HepG2 (cell line): ENCODE data around the gene KRT14. TPM values are rescaled to one million over a fixed set of nuclear protein-coding genes. Genes with fewer than 3 reads are reported as not detected.
A peak's percentile ranks its signal among the peaks of the same experiment; 100 is the strongest.

Source experiments
- ARNTL ChIP-seq: sonication (generic); formaldehyde crosslinking; IDR thresholded peaks from 2 replicates; pipeline ENCODE4 v1.4.0; 2020; ENCODE audit warnings: mild to moderate bottlenecking, missing genetic modification reagents
- DBP ChIP-seq: sonication (generic); formaldehyde crosslinking; IDR thresholded peaks from 2 replicates; pipeline ENCODE4 v1.4.0; 2020; ENCODE audit warnings: missing genetic modification reagents; ENCODE audit errors: not compliant biosample characterization
- ELF3 ChIP-seq: IDR thresholded peaks from 2 replicates; pipeline ENCODE4 v1.6.1; 2016; ENCODE audit warnings: missing genetic modification reagents, missing compliant biosample characterization
- MYNN ChIP-seq: sonication (generic); formaldehyde crosslinking; IDR thresholded peaks from 2 replicates; pipeline ENCODE4 v1.4.0; 2020; ENCODE audit warnings: mild to moderate bottlenecking, low read depth, missing genetic modification reagents
- NFE2L2 ChIP-seq: fragments of 150-350 bp; IDR thresholded peaks from 2 replicates; pipeline ENCODE4 v1.6.1; 2014; ENCODE audit warnings: low read length
- REST ChIP-seq, 2 experiments: IDR thresholded peaks; 2 replicates each; pipeline ENCODE4 v1.6.1; 2011 to 2012; ENCODE audit warnings: low read length in 2 of 2, borderline replicate concordance in 1 of 2, low read depth in 1 of 2, mild to moderate bottlenecking in 1 of 2, moderate library complexity in 1 of 2
- SETDB1 ChIP-seq: sonication (generic); formaldehyde crosslinking; IDR thresholded peaks from 2 replicates; pipeline ENCODE4 v1.5.1; 2020; ENCODE audit warnings: missing genetic modification reagents, mild to moderate bottlenecking, borderline replicate concordance
- SIN3B ChIP-seq: fragments of 150-350 bp; IDR thresholded peaks from 2 replicates; pipeline ENCODE4 v1.6.1; 2014; ENCODE audit warnings: low read length
- SYNCRIP ChIP-seq: fragments of 200-400 bp; formaldehyde crosslinking; IDR thresholded peaks from 2 replicates; pipeline ENCODE4 v1.6.1; 2018; ENCODE audit warnings: mild to moderate bottlenecking, low read depth, low read length; ENCODE audit not compliant: insufficient read depth
- ZBTB1 ChIP-seq: sonication (generic); formaldehyde crosslinking; IDR thresholded peaks from 2 replicates; pipeline ENCODE4 v1.4.0; 2020; ENCODE audit warnings: missing genetic modification reagents, borderline replicate concordance
- ZFP37 ChIP-seq: sonication (generic); formaldehyde crosslinking; IDR thresholded peaks from 2 replicates; pipeline ENCODE4 v1.4.0; 2020; ENCODE audit warnings: missing genetic modification reagents, borderline replicate concordance
- ZMYM4 ChIP-seq: sonication (generic); formaldehyde crosslinking; IDR thresholded peaks from 2 replicates; pipeline ENCODE4 v1.8.1; 2023; ENCODE audit warnings: mild to moderate bottlenecking, missing genetic modification reagents
- ZNF101 ChIP-seq: sonication (generic); formaldehyde crosslinking; IDR thresholded peaks from 2 replicates; pipeline ENCODE4 v1.4.0; 2020; ENCODE audit warnings: mild to moderate bottlenecking, low read depth, missing genetic modification reagents, borderline replicate concordance
- ZNF160 ChIP-seq: sonication (generic); formaldehyde crosslinking; IDR thresholded peaks from 2 replicates; pipeline ENCODE4 v1.8.0; 2022; ENCODE audit warnings: mild to moderate bottlenecking, inconsistent platforms, missing genetic modification reagents
- ZNF337 ChIP-seq: sonication (generic); formaldehyde crosslinking; IDR thresholded peaks from 2 replicates; pipeline ENCODE4 v1.5.1; 2020; ENCODE audit warnings: missing genetic modification reagents, low read depth, mild to moderate bottlenecking, borderline replicate concordance
- ZNF33B ChIP-seq: sonication (generic); formaldehyde crosslinking; IDR thresholded peaks from 2 replicates; pipeline ENCODE4 v1.5.1; 2020; ENCODE audit warnings: mild to moderate bottlenecking, missing genetic modification reagents
- ZNF530 ChIP-seq: sonication (generic); formaldehyde crosslinking; IDR thresholded peaks from 2 replicates; pipeline ENCODE4 v1.5.0; 2020; ENCODE audit warnings: low read depth, mild to moderate bottlenecking, missing genetic modification reagents
- ZNF577 ChIP-seq: sonication (generic); formaldehyde crosslinking; IDR thresholded peaks from 2 replicates; pipeline ENCODE4 v1.4.0; 2020; ENCODE audit warnings: mild to moderate bottlenecking, low read depth, missing genetic modification reagents, borderline replicate concordance
- ZNF839 ChIP-seq: sonication (generic); formaldehyde crosslinking; IDR thresholded peaks from 2 replicates; pipeline ENCODE4 v1.4.0; 2020; ENCODE audit warnings: missing genetic modification reagents, mild to moderate bottlenecking, borderline replicate concordance
- polyA plus RNA-seq, 8 experiments: library from polyadenylated mRNA; depleted of rRNA in 3 of 8; stranded (reverse) in 7 of 8; unstranded in 1 of 8; fragments of >200 nt; fragmentation: Illumina TruSeq in 4 of 8; extraction: Trizol in 4 of 8; gene quantifications; 2 replicates each; pipeline versions ENCODE4 v1.2.1 to v1.2.3, GENCODE V29; 2011 to 2016; ENCODE audit warnings: low read depth in 4 of 8, missing spikeins in 1 of 8, mixed read lengths in 1 of 8; ENCODE audit not compliant: insufficient read depth in 1 of 8
- total RNA-seq, 5 experiments: library from RNA; depleted of rRNA; stranded (reverse); fragments of >200 nt; fragmentation: Illumina TruSeq; extraction: Trizol; gene quantifications; 2 replicates each; pipeline ENCODE4 v1.2.3, GENCODE V29; 2016; ENCODE audit warnings: low read depth in 1 of 5
- TF ChIP-seq, protein P1 (sequence below): IDR thresholded peaks from 2 replicates; pipeline ENCODE4 v1.6.1; 2016
- TF ChIP-seq, protein P2 (sequence below): sonication (generic); formaldehyde crosslinking; conservative IDR thresholded peaks from 2 replicates; pipeline ENCODE4 v1.8.1; 2023; ENCODE audit warnings: missing genetic modification reagents
- TF ChIP-seq, protein P3 (sequence below): sonication (generic); formaldehyde crosslinking; IDR thresholded peaks from 2 replicates; pipeline ENCODE4 v1.5.0; 2020; ENCODE audit warnings: missing genetic modification reagents

The KRT14 gene
- total and polyA plus RNA-seq, 2 of the 13 experiments (the other 11 are each of a cell fraction or from before 2014, with no cell fraction given), result 0.09 TPM; not detected in 1

- TF ChIP-seq ZNF33B (CRISPR knock-in tag) (no peak), ZNF839 (CRISPR knock-in tag) (no peak; the same call in 1 of the 2 replicates), ARNTL (0 out of 2 replicates have a peak, but pooled peaks have one; percentile 30), ZNF160 (CRISPR knock-in tag) (no peak), NFE2L2 (no peak), SYNCRIP (no peak), REST (IDR thresholded peaks at IDR 0.05; ENCODE audit: borderline replicate concordance in 1 of 2, low read depth in 1 of 2, low read length in 2 of 2) (no peak), ZBTB1 (CRISPR knock-in tag) (no peak), ZMYM4 (CRISPR knock-in tag) (peak; percentile 48; the same call in 1 of the 2 replicates), ZNF337 (CRISPR knock-in tag) (peak; percentile 37; the same call in 1 of the 2 replicates), DBP (CRISPR knock-in tag) (no peak), ZNF101 (CRISPR knock-in tag) (no peak), ZNF577 (CRISPR knock-in tag) (no peak), ZNF530 (no peak), SIN3B (no peak), ELF3 (CRISPR knock-in tag) (no peak; the same call in 1 of the 2 replicates), SETDB1 (CRISPR knock-in tag) (no peak), ZFP37 (no peak), MYNN (no peak)
- TF ChIP-seq, protein P1, sequence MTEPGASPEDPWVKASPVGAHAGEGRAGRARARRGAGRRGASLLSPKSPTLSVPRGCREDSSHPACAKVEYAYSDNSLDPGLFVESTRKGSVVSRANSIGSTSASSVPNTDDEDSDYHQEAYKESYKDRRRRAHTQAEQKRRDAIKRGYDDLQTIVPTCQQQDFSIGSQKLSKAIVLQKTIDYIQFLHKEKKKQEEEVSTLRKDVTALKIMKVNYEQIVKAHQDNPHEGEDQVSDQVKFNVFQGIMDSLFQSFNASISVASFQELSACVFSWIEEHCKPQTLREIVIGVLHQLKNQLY (CRISPR knock-in tag), result no peak
- TF ChIP-seq, protein P2, sequence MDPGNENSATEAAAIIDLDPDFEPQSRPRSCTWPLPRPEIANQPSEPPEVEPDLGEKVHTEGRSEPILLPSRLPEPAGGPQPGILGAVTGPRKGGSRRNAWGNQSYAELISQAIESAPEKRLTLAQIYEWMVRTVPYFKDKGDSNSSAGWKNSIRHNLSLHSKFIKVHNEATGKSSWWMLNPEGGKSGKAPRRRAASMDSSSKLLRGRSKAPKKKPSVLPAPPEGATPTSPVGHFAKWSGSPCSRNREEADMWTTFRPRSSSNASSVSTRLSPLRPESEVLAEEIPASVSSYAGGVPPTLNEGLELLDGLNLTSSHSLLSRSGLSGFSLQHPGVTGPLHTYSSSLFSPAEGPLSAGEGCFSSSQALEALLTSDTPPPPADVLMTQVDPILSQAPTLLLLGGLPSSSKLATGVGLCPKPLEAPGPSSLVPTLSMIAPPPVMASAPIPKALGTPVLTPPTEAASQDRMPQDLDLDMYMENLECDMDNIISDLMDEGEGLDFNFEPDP (CRISPR knock-in tag), result no peak
- TF ChIP-seq, protein P3, sequence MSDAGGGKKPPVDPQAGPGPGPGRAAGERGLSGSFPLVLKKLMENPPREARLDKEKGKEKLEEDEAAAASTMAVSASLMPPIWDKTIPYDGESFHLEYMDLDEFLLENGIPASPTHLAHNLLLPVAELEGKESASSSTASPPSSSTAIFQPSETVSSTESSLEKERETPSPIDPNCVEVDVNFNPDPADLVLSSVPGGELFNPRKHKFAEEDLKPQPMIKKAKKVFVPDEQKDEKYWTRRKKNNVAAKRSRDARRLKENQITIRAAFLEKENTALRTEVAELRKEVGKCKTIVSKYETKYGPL (CRISPR knock-in tag), result no peak
Measured at GRCh38 chr17:41548844-41549595, 37.7 kb downstream of the KRT14 start (continued).
